ENCODE data around the gene ANKRD18A. TPM values are rescaled to one million over a fixed set of nuclear protein-coding genes. Genes with fewer than 3 reads are reported as not detected.

ANKRD18A gene
- total and polyA plus RNA-seq, 9 of the 15 experiments (the other 6 are each of a cell fraction or from before 2014, with no cell fraction given): 1.9 TPM; not detected in 8

- no peaks in the 10 kb centered on the region for H3K4me1 ChIP-seq (replicated peaks in 1 of 2; ENCODE audit: control insufficient read depth in 2 of 2, insufficient read depth in 2 of 2, low read length in 2 of 2)
- FAIRE-seq (no peak), ATAC-seq (no peak), DNase-seq (ENCODE audit: extremely low read depth in 1 of 4, low spot score in 3 of 4) (no peak)
- H3K27ac ChIP-seq (ENCODE audit: extremely low read depth, low read depth, low read length): no peak overlapping the region
- H3K4me3 ChIP-seq: no peak overlapping the region
- no peaks in the 10 kb centered on the region for H3K9me1 ChIP-seq (ENCODE audit: control insufficient read depth, insufficient read depth, low read length)
- intact Hi-C loops (cut with micrococcal nuclease) (no loop called here), in situ Hi-C loops (cut with MboI) (no loop called here)
- ChIA-PET CTCF (ENCODE audit: low intra/inter-chr PET ratio) (no interaction called here), POLR2A (interaction anchor here (0.6 kb wide), 1 partner anchor 10 kb away, joined by 3 read pairs; no protein-coding TSS in a partner anchor)
- no peak overlapping the region for H3K4me2 ChIP-seq (ENCODE audit: insufficient read depth, low read length)
- no peaks in the 10 kb centered on the region for H4K20me1 ChIP-seq (replicated peaks; ENCODE audit: control insufficient read depth, insufficient read depth, low read length)
- H3K27me3 ChIP-seq (ENCODE audit: control insufficient read depth in 2 of 2, insufficient read depth in 2 of 2, low read length in 2 of 2): no peaks in the 10 kb centered on the region; a peak in 1 of 5 replicates
- no peaks in the 10 kb centered on the region for H3K79me2 ChIP-seq (ENCODE audit: control insufficient read depth, insufficient read depth, low read length)
- WGBS (ENCODE audit: insufficient coverage, low coverage, missing lambda C conversion rate): under 1% methylated on average over 7 of the region's 7 CpGs
- BruUV-seq (replicated peaks): no TSS peak
- H2AFZ ChIP-seq (ENCODE audit: low read depth, low read length): no peak overlapping the region
- no peak overlapping the region for H3K9ac ChIP-seq (ENCODE audit: insufficient read depth in 1 of 2, low read depth in 2 of 2, low read length in 2 of 2)
- H3K36me3 ChIP-seq (ENCODE audit: control insufficient read depth, insufficient read depth, low read length): no peaks in the 10 kb centered on the region
- H3K9me3 ChIP-seq (replicated peaks; ENCODE audit: control insufficient read depth, insufficient read depth, low read depth, low read length): no peaks in the 10 kb centered on the region
- TF ChIP-seq RUNX1 (IDR thresholded peaks at IDR 0.05; ENCODE audit: low read depth) (no peak), AFF1 (IDR thresholded peaks at IDR 0.05; ENCODE audit: low read depth in 1 of 2, partially characterized antibody in 2 of 2) (no peak), CREM (IDR thresholded peaks at IDR 0.05; ENCODE audit: low read depth) (no peak), NR2F6 (CRISPR knock-in tag; IDR thresholded peaks at IDR 0.05) (no peak), DNMT1 (IDR thresholded peaks at IDR 0.05) (no peak), ZNF584 (CRISPR knock-in tag; IDR thresholded peaks at IDR 0.05; ENCODE audit: low read depth) (no peak), RCOR1 (IDR thresholded peaks at IDR 0.05; ENCODE audit: borderline replicate concordance in 1 of 2, low read depth in 2 of 2, low read length in 2 of 2) (no peak), HBP1 (CRISPR knock-in tag; IDR thresholded peaks at IDR 0.05) (no peak), TAL1 (IDR thresholded peaks at IDR 0.05) (no peak), TSHZ1 (CRISPR knock-in tag; IDR thresholded peaks at IDR 0.05) (no peak), KAT7 (CRISPR knock-in tag; IDR thresholded peaks at IDR 0.05; ENCODE audit: borderline replicate concordance) (no peak), ZNF785 (CRISPR knock-in tag; IDR thresholded peaks at IDR 0.05) (no peak)
- TF ChIP-seq, protein P1, sequence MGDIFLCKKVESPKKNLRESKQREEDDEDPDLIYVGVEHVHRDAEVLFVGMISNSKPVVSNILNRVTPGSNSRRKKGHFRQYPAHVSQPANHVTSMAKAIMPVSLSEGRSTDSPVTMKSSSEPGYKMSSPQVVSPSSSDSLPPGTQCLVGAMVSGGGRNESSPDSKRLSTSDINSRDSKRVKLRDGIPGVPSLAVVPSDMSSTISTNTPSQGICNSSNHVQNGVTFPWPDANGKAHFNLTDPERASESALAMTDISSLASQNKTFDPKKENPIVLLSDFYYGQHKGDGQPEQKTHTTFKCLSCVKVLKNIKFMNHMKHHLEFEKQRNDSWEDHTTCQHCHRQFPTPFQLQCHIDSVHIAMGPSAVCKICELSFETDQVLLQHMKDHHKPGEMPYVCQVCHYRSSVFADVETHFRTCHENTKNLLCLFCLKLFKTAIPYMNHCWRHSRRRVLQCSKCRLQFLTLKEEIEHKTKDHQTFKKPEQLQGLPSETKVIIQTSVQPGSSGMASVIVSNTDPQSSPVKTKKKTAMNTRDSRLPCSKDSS (IDR thresholded peaks at IDR 0.05; ENCODE audit: low read depth, partially characterized antibody): no peak
Observed at GRCh38 chr9:38652486-38652885, 32.1 kb upstream of the ANKRD18A start.

All from K562 (cell line).